Testis (tissue), 2 donors: ENCODE data around the gene GABRR1.

Experiments
- CTCF ChIP-seq, 3 experiments: fragments of 450-650 bp in 2 of 3; fragments of 200-600 bp in 1 of 3; sonication (generic) in 1 of 3; IDR thresholded peaks; one replicate each; pipeline ENCODE4 v1.5.1; 2016 to 2019; ENCODE audit warnings: antibody characterized with exemption in 3 of 3, mild to moderate bottlenecking in 2 of 3, moderate library complexity in 1 of 3
- POLR2A ChIP-seq: fragments of 450-650 bp; IDR thresholded peaks from one replicate; pipeline ENCODE4 v1.6.1; 2017; ENCODE audit warnings: antibody characterized with exemption, mild to moderate bottlenecking, moderate library complexity

DNA sequence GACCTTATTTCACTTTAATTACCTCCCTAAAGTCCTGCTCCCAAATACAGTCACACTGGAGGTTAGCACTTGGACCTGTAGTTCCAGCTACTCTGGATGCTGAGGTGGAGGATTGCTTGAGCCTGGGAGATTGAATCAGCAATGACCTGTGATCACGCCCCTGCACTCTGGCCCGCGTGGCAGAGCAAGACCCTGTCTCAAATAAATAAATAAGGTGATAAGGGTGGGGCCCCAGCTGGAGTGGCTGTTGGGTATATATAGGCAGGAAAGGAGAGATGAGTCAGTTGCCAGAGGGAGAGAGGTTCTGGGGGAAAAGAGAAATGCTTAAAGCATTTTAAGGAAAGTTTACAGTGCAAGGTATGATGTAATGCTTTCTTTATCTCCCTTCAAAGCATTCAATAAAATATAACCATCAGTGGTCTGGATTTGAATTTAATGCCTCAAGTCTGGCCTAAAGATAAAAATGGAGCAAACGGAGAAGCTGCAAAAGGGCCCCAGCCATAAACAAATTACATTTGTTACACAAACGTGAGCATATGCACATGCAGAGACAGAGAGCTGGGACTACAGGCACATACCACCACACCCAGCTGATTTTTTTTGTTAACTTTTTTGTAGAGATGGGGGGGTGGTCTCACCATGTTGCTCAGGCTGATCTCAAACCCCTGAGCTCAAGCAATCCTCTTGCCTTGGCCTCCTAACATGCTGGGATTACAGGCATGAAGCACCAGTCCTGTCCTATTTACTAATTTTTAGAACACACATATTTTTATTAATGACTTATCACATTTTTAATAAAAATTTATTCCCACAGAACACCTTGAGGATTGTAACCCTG lies 77.4 kb downstream of the GABRR1 start:
- TF ChIP-seq CTCF (IDR thresholded peaks at IDR 0.05) (no peak), POLR2A (no peak)
